Measurements from ENCODE around the gene TSEN54. TPM values are rescaled to one million over a fixed set of nuclear protein-coding genes. Genes with fewer than 3 reads are reported as not detected.

TSEN54 gene
- total RNA-seq, 2 experiments from 2014 or later = 57.4 to 69.8 TPM

GRCh38 chr17:75524269-75524969, 8.1 kb downstream of the TSEN54 start:
- Histone ChIP-seq H3K9me3 (ENCODE audit: low read length) (no peaks in the 10 kb centered on the region), H3K9me2 (ENCODE audit: insufficient read depth, low read length) (no peaks in the 10 kb centered on the region), H3K79me2 (ENCODE audit: insufficient read depth, low read depth, low read length) (no peaks in the 10 kb centered on the region), H4K20me1 (ENCODE audit: insufficient read depth, low read length) (no peaks in the 10 kb centered on the region), H3K27ac (ENCODE audit: low read depth, low read length, poor library complexity, severe bottlenecking) (no peak overlapping the region), H3K4me2 (ENCODE audit: low read length) (peak overlapping the region; percentile 96), H2AFZ (ENCODE audit: low read length) (peak overlapping the region; percentile 86), H3K36me3 (ENCODE audit: insufficient read depth, low read length) (peaks cover 28% of the 10 kb centered on the region), H3K4me1 (ENCODE audit: insufficient read depth, low read length, poor library complexity, severe bottlenecking) (peaks cover 19% of the 10 kb centered on the region), H3K4me3 (ENCODE audit: low read depth, low read length, poor library complexity, severe bottlenecking) (peak overlapping the region; percentile 72)
- ChIA-PET CTCF (ENCODE audit: unreplicated experiment) (interaction anchor here (0.6 kb wide), 1 partner anchor 775 kb away, joined by 3 read pairs; no protein-coding TSS in a partner anchor), POLR2A (no interaction called here)
- no peak for TF ChIP-seq CTCF (conservative IDR thresholded peaks at IDR 0.05; ENCODE audit: low read length)
- TF ChIP-seq EZH2phosphoT487 (IDR thresholded peaks at IDR 0.05; ENCODE audit: borderline replicate concordance, low read depth, low read length) = no peak
- TSS peak; percentile 60 for BruUV-seq (replicated peaks)
- intact Hi-C loops (cut with micrococcal nuclease; ENCODE audit: unreplicated experiment) = loop anchor here (2.0 kb wide), 4 partner anchors 46 to 254 kb away; partner anchors contain the start of gene MIF4GD
- DNase-seq (ENCODE audit: low spot score) = no peak

- Histone ChIP-seq H3K9me2 (ENCODE audit: insufficient read depth, low read length) (no peaks in the 10 kb centered on the region), H3K79me2 (ENCODE audit: insufficient read depth, low read depth, low read length) (no peaks in the 10 kb centered on the region), H3K4me3 (ENCODE audit: low read depth, low read length, poor library complexity, severe bottlenecking) (peak within 1 kb of the TSS; percentile 72), H4K20me1 (ENCODE audit: insufficient read depth, low read length) (no peaks in the 10 kb centered on the region), H3K27ac (ENCODE audit: low read depth, low read length, poor library complexity, severe bottlenecking) (peak within 1 kb of the TSS; percentile 12), H3K4me1 (ENCODE audit: insufficient read depth, low read length, poor library complexity, severe bottlenecking) (peaks cover 19% of the 10 kb centered on the region), H3K9me3 (ENCODE audit: low read length) (no peaks in the 10 kb centered on the region), H3K4me2 (ENCODE audit: low read length) (peak within 1 kb of the TSS; percentile 96), H3K36me3 (ENCODE audit: insufficient read depth, low read length) (peaks cover 24% of the 10 kb centered on the region), H2AFZ (ENCODE audit: low read length) (peak within 1 kb of the TSS; percentile 86)
- intact Hi-C loops (cut with micrococcal nuclease; ENCODE audit: unreplicated experiment) = loop anchor here (2.0 kb wide), 4 partner anchors 46 to 254 kb away; partner anchors contain the start of gene MIF4GD
- BruUV-seq (replicated peaks) = no TSS peak
- ChIA-PET POLR2A (interaction anchor here (0.6 to 0.7 kb wide), 3 partner anchors 17 to 910 kb away, joined by 3 read pairs; no protein-coding TSS in a partner anchor), CTCF (ENCODE audit: unreplicated experiment) (interaction anchor here (0.6 to 1.0 kb wide), 4 partner anchors 9 to 648 kb away, joined by 3 to 5 read pairs (median 4); partner anchors contain the start of genes MIF4GD and TSEN54)
- DNase-seq (ENCODE audit: low spot score) = peak; percentile 94
- no peak for TF ChIP-seq EZH2phosphoT487 (IDR thresholded peaks at IDR 0.05; ENCODE audit: borderline replicate concordance, low read depth, low read length)
- TF ChIP-seq CTCF (conservative IDR thresholded peaks at IDR 0.05; ENCODE audit: low read length) = peak; percentile 75
Measured at GRCh38 chr17:75524970-75525805, 8.9 kb downstream of the TSEN54 start, which contains the start of gene LLGL2. LLGL2 (plus strand) TSS chr17:75525697; CDS start chr17:75543427, 17,730 bp downstream.

All from OCI-LY7 (cell line).